D721Med (cell line): ENCODE data around the gene SLC11A2.
"Not testable (repeated sequence)": the region's sequence is repeated elsewhere in the genome, so short reads cannot be mapped to it uniquely, and the experiment has no call there.

Experiments
- DNase-seq: peaks from one replicate; pipeline ENCODE4 v3.0.0; 2011; ENCODE audit warnings: low spot score; ENCODE audit not compliant: insufficient read length
- FAIRE-seq: peaks from 2 replicates; lab custom pipeline; 2011; peaks lifted over from hg19 to GRCh38; lab: Jason Lieb, UNC
- CTCF ChIP-seq: IDR thresholded peaks from 2 replicates; pipeline ENCODE4 v1.5.1; 2012; ENCODE audit warnings: mild to moderate bottlenecking, control low read depth; ENCODE audit not compliant: insufficient read depth; ENCODE audit errors: missing control alignments

The SLC11A2 gene

GRCh38 chr12:50964432-50964831, 61.8 kb downstream of the SLC11A2 start:
- no peak for FAIRE-seq
- no peak for TF ChIP-seq CTCF
- no peak for DNase-seq

- TF ChIP-seq CTCF: no peak
- DNase-seq: no peak
- FAIRE-seq: no peak
Measured at GRCh38 chr12:50961708-50962107, 64.5 kb downstream of the SLC11A2 start.

GRCh38 chr12:50960130-50960529, 66.1 kb downstream of the SLC11A2 start:
- FAIRE-seq (no peak), DNase-seq (no peak)
- no peak for TF ChIP-seq CTCF

GRCh38 chr12:50955697-50956096, 70.5 kb downstream of the SLC11A2 start:
- DNase-seq: no peak
- FAIRE-seq: no peak
- TF ChIP-seq CTCF: no peak

GRCh38 chr12:50955288-50955687, 70.9 kb downstream of the SLC11A2 start:
- no peak for FAIRE-seq
- no peak for DNase-seq
- no peak for TF ChIP-seq CTCF

- FAIRE-seq, DNase-seq: not testable (repeated sequence)
Measured at GRCh38 chr12:50954789-50955188, 71.4 kb downstream of the SLC11A2 start.

- DNase-seq (no peak), FAIRE-seq (no peak)
Measured at GRCh38 chr12:50953047-50953446, 73.1 kb downstream of the SLC11A2 start.

More at GRCh38 chr12:50953047-50953446, 73.1 kb downstream of the SLC11A2 start:
- no peak for TF ChIP-seq CTCF
